ENCODE results near the gene SIK2.

The SIK2 gene

GRCh38 chr11:111699579-111700156 is 97.4 kb downstream of the SIK2 start:
- Histone ChIP-seq H3K27ac (replicated peaks) (no peak overlapping the region), H3K27me3 (ENCODE audit: insufficient read depth, poor library complexity, severe bottlenecking) (no peaks in the 10 kb centered on the region), H3K4me3 (replicated peaks; ENCODE audit: insufficient read depth, low read length) (no peak overlapping the region)
- DNase-seq (ENCODE audit: low read depth in 1 of 2, low spot score in 1 of 2), result no peak
- TF ChIP-seq POLR2AphosphoS5 (IDR thresholded peaks at IDR 0.05; ENCODE audit: low read depth) (no peak), GABPA (IDR thresholded peaks at IDR 0.05; ENCODE audit: low read depth) (no peak), SPI1 (IDR thresholded peaks at IDR 0.05; ENCODE audit: borderline replicate concordance, low read depth) (no peak), REST (IDR thresholded peaks at IDR 0.05; ENCODE audit: insufficient replicate concordance, low read depth) (no peak)
- TF ChIP-seq, protein P1, sequence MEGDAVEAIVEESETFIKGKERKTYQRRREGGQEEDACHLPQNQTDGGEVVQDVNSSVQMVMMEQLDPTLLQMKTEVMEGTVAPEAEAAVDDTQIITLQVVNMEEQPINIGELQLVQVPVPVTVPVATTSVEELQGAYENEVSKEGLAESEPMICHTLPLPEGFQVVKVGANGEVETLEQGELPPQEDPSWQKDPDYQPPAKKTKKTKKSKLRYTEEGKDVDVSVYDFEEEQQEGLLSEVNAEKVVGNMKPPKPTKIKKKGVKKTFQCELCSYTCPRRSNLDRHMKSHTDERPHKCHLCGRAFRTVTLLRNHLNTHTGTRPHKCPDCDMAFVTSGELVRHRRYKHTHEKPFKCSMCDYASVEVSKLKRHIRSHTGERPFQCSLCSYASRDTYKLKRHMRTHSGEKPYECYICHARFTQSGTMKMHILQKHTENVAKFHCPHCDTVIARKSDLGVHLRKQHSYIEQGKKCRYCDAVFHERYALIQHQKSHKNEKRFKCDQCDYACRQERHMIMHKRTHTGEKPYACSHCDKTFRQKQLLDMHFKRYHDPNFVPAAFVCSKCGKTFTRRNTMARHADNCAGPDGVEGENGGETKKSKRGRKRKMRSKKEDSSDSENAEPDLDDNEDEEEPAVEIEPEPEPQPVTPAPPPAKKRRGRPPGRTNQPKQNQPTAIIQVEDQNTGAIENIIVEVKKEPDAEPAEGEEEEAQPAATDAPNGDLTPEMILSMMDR (IDR thresholded peaks at IDR 0.05; ENCODE audit: insufficient read depth, low read length), result no peak

- no peaks in the 10 kb centered on the region for H3K27me3 ChIP-seq (ENCODE audit: insufficient read depth, poor library complexity, severe bottlenecking)
- H3K4me3 ChIP-seq (replicated peaks; ENCODE audit: insufficient read depth, low read length), result no peak overlapping the region
- H3K27ac ChIP-seq (replicated peaks), result no peak overlapping the region
- TF ChIP-seq GABPA (IDR thresholded peaks at IDR 0.05; ENCODE audit: low read depth) (no peak), REST (IDR thresholded peaks at IDR 0.05; ENCODE audit: insufficient replicate concordance, low read depth) (no peak), SPI1 (IDR thresholded peaks at IDR 0.05; ENCODE audit: borderline replicate concordance, low read depth) (no peak), POLR2AphosphoS5 (IDR thresholded peaks at IDR 0.05; ENCODE audit: low read depth) (no peak)
- TF ChIP-seq, protein P1 (IDR thresholded peaks at IDR 0.05; ENCODE audit: insufficient read depth, low read length), result no peak
- DNase-seq (ENCODE audit: low read depth in 1 of 2, low spot score in 1 of 2), result no peak
Measured at GRCh38 chr11:111700162-111700561, 97.9 kb downstream of the SIK2 start.

DNA sequence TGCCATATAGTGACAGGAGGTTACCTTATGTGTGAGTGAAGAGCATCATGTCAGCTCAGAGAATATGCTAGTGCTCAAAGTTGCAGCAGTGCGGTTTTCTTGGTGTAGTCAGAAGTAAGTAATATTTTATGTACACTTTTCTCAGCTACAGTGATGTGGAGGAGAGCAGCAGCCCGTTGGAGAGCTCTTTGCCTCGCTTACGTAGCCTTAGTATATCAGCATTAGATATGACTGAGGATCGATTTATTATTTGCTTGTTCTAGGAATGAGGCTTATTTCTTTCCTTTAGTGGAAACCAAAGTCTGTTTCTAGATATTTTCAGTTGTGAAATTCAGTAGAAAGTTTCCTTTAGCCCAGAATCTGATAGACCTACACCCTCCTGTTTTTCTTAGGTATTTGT is 100.4 kb downstream of the SIK2 start:
- Histone ChIP-seq H3K27me3 (ENCODE audit: insufficient read depth, poor library complexity, severe bottlenecking) (no peaks in the 10 kb centered on the region), H3K27ac (replicated peaks) (no peak overlapping the region), H3K4me3 (replicated peaks; ENCODE audit: insufficient read depth, low read length) (no peak overlapping the region)
- no peak for DNase-seq (ENCODE audit: low read depth in 1 of 2, low spot score in 1 of 2)
- TF ChIP-seq SPI1 (IDR thresholded peaks at IDR 0.05; ENCODE audit: borderline replicate concordance, low read depth) (no peak), REST (IDR thresholded peaks at IDR 0.05; ENCODE audit: insufficient replicate concordance, low read depth) (no peak), POLR2AphosphoS5 (IDR thresholded peaks at IDR 0.05; ENCODE audit: low read depth) (no peak), GABPA (IDR thresholded peaks at IDR 0.05; ENCODE audit: low read depth) (no peak)
- TF ChIP-seq, protein P1 (IDR thresholded peaks at IDR 0.05; ENCODE audit: insufficient read depth, low read length), result no peak
